ENCODE measurements around the gene MYO5B.

- TF ChIP-seq POLR2A (IDR thresholded peaks at IDR 0.05) (no peak), CTCF (IDR thresholded peaks at IDR 0.05) (no peak)
These were observed 245.0 kb downstream of the MYO5B start for GRCh38 chr18:49949951-49950395.
